Left ventricle myocardium inferior (tissue), 1 donor: ENCODE measurements around the gene BAZ1B. TPM values are rescaled to one million over a fixed set of nuclear protein-coding genes. Genes with fewer than 3 reads are reported as not detected.
"Not testable (repeated sequence)": the region's sequence is repeated elsewhere in the genome, so short reads cannot be mapped to it uniquely, and the experiment has no call there.

ENCODE experiments used
- DNase-seq: peaks from one replicate; pipeline ENCODE4 v3.0.0-alpha.2; 2020
- H3K27ac ChIP-seq: fragments of 200-600 bp; replicated peaks from 2 replicates; pipeline ENCODE4 v1.8.0; 2021
- H3K27me3 ChIP-seq: fragments of 200-600 bp; 2 replicates; pipeline ENCODE4 v1.8.0; 2021; ENCODE audit warnings: low read depth
- H3K36me3 ChIP-seq: fragments of 200-600 bp; 2 replicates; pipeline ENCODE4 v1.8.0; 2021
- H3K4me1 ChIP-seq: fragments of 200-600 bp; 2 replicates; pipeline ENCODE4 v1.8.0; 2021
- H3K4me3 ChIP-seq: fragments of 200-600 bp; 2 replicates; pipeline ENCODE4 v1.8.0; 2021; ENCODE audit warnings: mild to moderate bottlenecking, moderate library complexity
- H3K9me3 ChIP-seq: fragments of 200-600 bp; replicated peaks from 2 replicates; pipeline ENCODE4 v1.8.0; 2021
- intact Hi-C: fragments of 100-400 bp; cut with micrococcal nuclease; formaldehyde crosslinking; loops from one replicate; pipeline ENCODE4 v1.11.0; 2022
- total RNA-seq: library from RNA; stranded (reverse); fragmentation: NEBNext Ultra II Directional; extraction: Animal tissue kit (Norgen Biotek cat#: 25700); gene quantifications from one replicate; pipeline ENCODE4 v1.2.1, GENCODE V29; 2021
- TF ChIP-seq, protein P1 (sequence below): fragments of 200-600 bp; IDR thresholded peaks from 2 replicates; pipeline ENCODE4 v1.8.0; 2021; ENCODE audit warnings: antibody characterized with exemption, mild to moderate bottlenecking, borderline replicate concordance
- donor health status: DM: no; HTN: yes; CAD: no; lungs with severe emphysema.

BAZ1B gene
- total RNA-seq, 1 donor from 2014 or later, result 38.9 TPM

DNA sequence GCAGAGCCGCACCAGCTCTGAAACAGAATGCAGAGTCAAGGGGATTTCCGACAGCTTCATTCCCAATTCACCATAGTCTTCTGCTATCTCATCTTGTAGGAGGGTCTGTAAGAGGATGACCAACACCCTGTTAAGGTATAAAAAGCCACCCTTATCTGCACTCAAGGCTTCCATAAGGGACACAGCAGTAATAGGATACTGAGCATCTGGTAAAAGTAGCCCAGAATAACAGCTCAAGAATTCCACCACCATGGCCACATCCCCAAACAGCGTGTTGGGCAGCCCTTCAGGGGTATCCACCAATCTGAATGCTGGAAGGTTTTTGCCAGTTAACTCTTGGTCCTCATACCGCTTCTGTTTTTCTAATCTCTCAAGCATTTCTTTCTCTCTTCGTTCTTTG, 44.7 kb downstream of the BAZ1B start:
- Histone ChIP-seq H3K27me3 (no peaks in the 10 kb centered on the region), H3K9me3 (no peaks in the 10 kb centered on the region), H3K27ac (no peak overlapping the region), H3K36me3 (peaks cover 81% of the 10 kb centered on the region), H3K4me1 (peaks cover 6% of the 10 kb centered on the region), H3K4me3 (no peak overlapping the region)
- no peak for DNase-seq
- intact Hi-C loops, result no loop called here
- TF ChIP-seq, protein P1, sequence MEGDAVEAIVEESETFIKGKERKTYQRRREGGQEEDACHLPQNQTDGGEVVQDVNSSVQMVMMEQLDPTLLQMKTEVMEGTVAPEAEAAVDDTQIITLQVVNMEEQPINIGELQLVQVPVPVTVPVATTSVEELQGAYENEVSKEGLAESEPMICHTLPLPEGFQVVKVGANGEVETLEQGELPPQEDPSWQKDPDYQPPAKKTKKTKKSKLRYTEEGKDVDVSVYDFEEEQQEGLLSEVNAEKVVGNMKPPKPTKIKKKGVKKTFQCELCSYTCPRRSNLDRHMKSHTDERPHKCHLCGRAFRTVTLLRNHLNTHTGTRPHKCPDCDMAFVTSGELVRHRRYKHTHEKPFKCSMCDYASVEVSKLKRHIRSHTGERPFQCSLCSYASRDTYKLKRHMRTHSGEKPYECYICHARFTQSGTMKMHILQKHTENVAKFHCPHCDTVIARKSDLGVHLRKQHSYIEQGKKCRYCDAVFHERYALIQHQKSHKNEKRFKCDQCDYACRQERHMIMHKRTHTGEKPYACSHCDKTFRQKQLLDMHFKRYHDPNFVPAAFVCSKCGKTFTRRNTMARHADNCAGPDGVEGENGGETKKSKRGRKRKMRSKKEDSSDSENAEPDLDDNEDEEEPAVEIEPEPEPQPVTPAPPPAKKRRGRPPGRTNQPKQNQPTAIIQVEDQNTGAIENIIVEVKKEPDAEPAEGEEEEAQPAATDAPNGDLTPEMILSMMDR, result no peak

DNA sequence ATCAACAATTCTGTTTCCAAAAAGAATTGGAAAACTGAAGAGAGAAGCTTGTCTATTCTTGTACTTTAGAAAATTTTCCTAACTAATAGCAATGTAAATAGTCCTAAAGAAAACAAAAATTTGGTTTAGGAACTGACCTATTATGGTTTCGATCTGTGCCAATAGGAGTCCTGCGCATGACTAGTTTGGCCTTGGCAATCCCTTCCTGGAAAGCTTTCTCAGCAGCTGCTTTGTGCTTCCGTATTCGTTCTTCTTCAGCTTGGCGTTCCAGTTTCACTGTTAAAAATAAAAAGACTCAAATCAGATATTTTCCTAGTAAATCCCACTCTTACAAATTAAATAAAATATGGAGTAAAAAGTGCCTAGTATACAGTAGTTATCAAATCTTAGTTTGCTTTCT, 51.9 kb downstream of the BAZ1B start:
- intact Hi-C loops, result no loop called here
- H3K36me3 ChIP-seq, result peaks cover 81% of the 10 kb centered on the region
- TF ChIP-seq, protein P1, result no peak
- H3K27me3 ChIP-seq, result no peaks in the 10 kb centered on the region
- no peak overlapping the region for H3K4me3 ChIP-seq
- DNase-seq, result no peak
- H3K4me1 ChIP-seq, result no peaks in the 10 kb centered on the region
- no peaks in the 10 kb centered on the region for H3K9me3 ChIP-seq
- H3K27ac ChIP-seq, result no peak overlapping the region

DNA sequence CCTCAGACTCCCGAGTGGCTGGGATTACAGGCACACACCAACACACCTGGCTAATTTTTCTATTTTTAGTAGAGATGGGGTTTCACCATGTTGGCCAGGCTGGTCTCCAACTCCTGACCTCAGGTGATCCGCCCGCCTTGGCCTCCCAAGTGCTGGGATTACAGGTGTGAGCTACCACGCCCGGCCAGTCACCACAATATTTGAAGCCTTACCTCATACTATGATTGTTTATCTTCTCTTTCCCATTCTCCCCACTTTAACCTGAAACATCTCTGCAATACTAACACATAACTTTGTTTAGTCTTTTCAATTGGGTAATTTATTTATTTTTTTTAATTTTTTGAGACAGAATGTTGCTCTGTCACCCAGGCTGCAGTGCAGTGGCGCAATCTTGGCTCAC, 55.0 kb downstream of the BAZ1B start:
- H3K4me3 ChIP-seq, H3K4me1 ChIP-seq, H3K27me3 ChIP-seq, DNase-seq, H3K9me3 ChIP-seq, intact Hi-C loops, H3K27ac ChIP-seq: not testable (repeated sequence)
- H3K36me3 ChIP-seq, result peaks cover 88% of the 10 kb centered on the region

DNA sequence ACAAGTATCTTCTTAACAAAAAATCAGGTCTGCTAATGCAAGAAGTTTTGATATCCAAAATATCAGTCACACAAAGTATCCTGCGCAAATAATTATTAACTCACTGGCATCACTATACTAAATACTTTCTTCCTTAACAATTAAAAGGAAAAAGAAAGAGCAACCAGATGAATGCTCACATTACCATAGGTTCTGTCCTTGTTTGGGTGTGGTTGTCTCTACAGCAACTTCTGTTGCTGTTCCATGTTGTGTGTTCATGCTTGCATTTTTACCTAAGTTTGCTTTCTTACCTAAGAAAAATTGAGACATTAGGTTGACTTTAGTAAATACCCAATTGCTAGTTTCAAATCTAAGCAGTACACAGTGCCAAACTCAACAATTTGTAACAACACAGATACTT, 56.0 kb downstream of the BAZ1B start:
- intact Hi-C loops, result no loop called here
- no peak overlapping the region for H3K4me3 ChIP-seq
- no peaks in the 10 kb centered on the region for H3K9me3 ChIP-seq
- TF ChIP-seq, protein P1, result no peak
- H3K36me3 ChIP-seq, result peaks cover 97% of the 10 kb centered on the region
- DNase-seq, result no peak
- H3K4me1 ChIP-seq, result no peaks in the 10 kb centered on the region
- no peaks in the 10 kb centered on the region for H3K27me3 ChIP-seq
- no peak overlapping the region for H3K27ac ChIP-seq

DNA sequence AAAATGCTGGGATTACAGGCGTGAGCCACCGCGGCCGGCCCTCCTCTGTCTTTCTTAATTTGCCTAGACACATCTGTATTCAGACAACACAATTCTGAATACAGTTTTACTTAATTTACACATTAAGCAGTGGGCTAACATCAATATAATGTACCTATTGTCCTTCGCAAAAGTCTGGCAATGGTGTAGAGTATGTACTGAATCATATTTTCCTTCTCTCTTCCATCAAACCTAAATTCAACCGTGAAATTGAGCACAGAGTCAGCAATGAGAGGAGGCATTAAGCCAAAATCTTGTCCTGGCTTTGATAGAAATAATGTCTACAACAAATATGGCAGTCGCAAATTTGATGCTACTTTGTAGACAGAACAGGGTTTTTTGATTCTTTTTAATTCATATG, 58.1 kb downstream of the BAZ1B start:
- Histone ChIP-seq H3K4me1 (no peaks in the 10 kb centered on the region), H3K4me3 (no peak overlapping the region), H3K27me3 (no peaks in the 10 kb centered on the region), H3K9me3 (no peaks in the 10 kb centered on the region), H3K36me3 (peaks cover 100% of the 10 kb centered on the region), H3K27ac (no peak overlapping the region)
- intact Hi-C loops, result no loop called here
- no peak for DNase-seq
- TF ChIP-seq, protein P1, result no peak

DNA sequence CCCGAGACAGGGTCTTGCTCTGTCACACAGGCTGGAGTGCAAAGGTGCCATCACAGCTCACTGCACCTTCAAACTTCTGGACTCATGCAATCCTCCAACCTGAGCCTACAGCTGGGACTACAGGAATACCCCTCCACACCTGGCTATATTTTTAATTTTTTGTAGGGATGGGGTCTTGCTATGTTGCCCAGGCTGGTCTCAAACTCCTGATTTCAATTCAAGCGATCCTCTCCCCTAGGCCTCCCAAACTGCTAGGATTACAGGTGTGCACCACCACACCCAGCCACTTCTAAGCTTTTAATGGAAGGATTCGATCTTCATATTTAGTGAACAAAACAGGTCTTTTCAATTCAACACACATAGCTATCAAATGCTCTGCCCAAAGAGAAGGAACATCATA, 58.8 kb downstream of the BAZ1B start:
- intact Hi-C loops, result no loop called here
- no peak for DNase-seq
- TF ChIP-seq, protein P1, result no peak
- Histone ChIP-seq H3K27ac (no peak overlapping the region), H3K4me1 (no peaks in the 10 kb centered on the region), H3K36me3 (peaks cover 100% of the 10 kb centered on the region), H3K9me3 (no peaks in the 10 kb centered on the region), H3K27me3 (no peaks in the 10 kb centered on the region), H3K4me3 (no peak overlapping the region)
